HepG2 (cell line): Measurements from ENCODE around the gene ALOXE3. TPM values are rescaled to one million over a fixed set of nuclear protein-coding genes. Genes with fewer than 3 reads are reported as not detected.

Source experiments
- ATAC-seq: fragments of 200-7000 bp; cut with Tn5 transposase; 3 replicates; pipeline ENCODE4 v1.9.1; 2020; ENCODE audit warnings: mild to moderate bottlenecking, moderate library complexity
- BruUV-seq: library from RNA; stranded (reverse); fragments of 400-500 nt; replicated peaks from 2 replicates; lab custom pipeline; 2021; lab: Mats Ljungman, UMichigan
- CTCF ChIA-PET: fragments of 300-600 bp; formaldehyde crosslinking; extraction: SDS; loops from one replicate; lab custom pipeline; 2021; ENCODE audit warnings: low total read pairs, inconsistent platforms, low intra/inter-chr PET ratio; lab: Yijun Ruan, JAX
- POLR2A ChIA-PET: fragments of 350-600 bp; sonication (Branson Sonifier 250); formaldehyde crosslinking; loops from one replicate; lab custom pipeline; 2020; ENCODE audit warnings: antibody characterized with exemption, inconsistent platforms; lab: Yijun Ruan, JAX
- DNase-seq: peaks from one replicate; pipeline ENCODE4 v3.0.0-alpha.2; 2015; ENCODE audit warnings: low spot score
- FAIRE-seq: peaks from 3 replicates; lab custom pipeline; 2011; peaks lifted over from hg19 to GRCh38; lab: Jason Lieb, UNC
- H2AFZ ChIP-seq: one replicate; pipeline ENCODE4 v1.6.1; 2011; ENCODE audit warnings: low read length, inconsistent platforms
- H3K27ac ChIP-seq: fragments of 300-600 bp; 3 replicates; pipeline ENCODE4 v1.8.0; 2011; ENCODE audit warnings: mixed run types, mild to moderate bottlenecking, mixed read lengths, low read length, inconsistent platforms; ENCODE audit not compliant: insufficient read depth; ENCODE audit errors: extremely low read length
- H3K27me3 ChIP-seq, 2 experiments: fragments of 200-600 bp in 1 of 2; 2 replicates in 1 of 2; 3 replicates in 1 of 2; pipeline versions ENCODE4 v1.6.0 to v1.8.0; 2011; ENCODE audit warnings: low read length in 2 of 2, mild to moderate bottlenecking in 2 of 2, moderate library complexity in 2 of 2, inconsistent platforms in 1 of 2; ENCODE audit not compliant: insufficient read depth in 2 of 2, control insufficient read depth in 1 of 2
- H3K36me3 ChIP-seq, 2 experiments: fragments of 200-600 bp in 1 of 2; replicated peaks in 1 of 2; 2 replicates in 1 of 2; 3 replicates in 1 of 2; pipeline versions ENCODE4 v1.5.1 to v1.8.0; 2011; ENCODE audit warnings: low read length in 2 of 2, inconsistent platforms in 1 of 2; ENCODE audit not compliant: insufficient read depth in 2 of 2, control insufficient read depth in 1 of 2
- H3K4me1 ChIP-seq: 2 replicates; pipeline ENCODE4 v1.5.1; 2012; ENCODE audit warnings: low read length, inconsistent platforms; ENCODE audit not compliant: insufficient read depth
- H3K4me2 ChIP-seq: 2 replicates; pipeline ENCODE4 v1.6.0; 2011; ENCODE audit warnings: low read depth, low read length, inconsistent platforms
- H3K4me3 ChIP-seq, 3 experiments: fragments of 200-600 bp in 1 of 3; sonication (generic), shearing (Covaris generic) in 1 of 3; replicated peaks in 1 of 3; 2 replicates each; pipeline ENCODE4 v1.5.1; 2011 to 2016; ENCODE audit warnings: low read length in 3 of 3, inconsistent platforms in 2 of 3, low read depth in 2 of 3, mild to moderate bottlenecking in 2 of 3, control low read depth in 1 of 3, mixed read lengths in 1 of 3; ENCODE audit not compliant: insufficient read depth in 1 of 3
- H3K79me2 ChIP-seq: one replicate; pipeline ENCODE4 v1.6.1; 2011; ENCODE audit warnings: low read length, inconsistent platforms; ENCODE audit not compliant: insufficient read depth
- H3K9ac ChIP-seq: 2 replicates; pipeline ENCODE4 v1.6.0; 2011; ENCODE audit warnings: mild to moderate bottlenecking, low read depth, low read length, inconsistent platforms; ENCODE audit not compliant: insufficient read depth
- H3K9me3 ChIP-seq: 2 replicates; pipeline ENCODE4 v1.5.1; 2012; ENCODE audit warnings: mild to moderate bottlenecking, low read length
- H4K20me1 ChIP-seq: 2 replicates; pipeline ENCODE4 v1.6.0; 2011; ENCODE audit warnings: inconsistent platforms, mild to moderate bottlenecking, low read length, moderate library complexity; ENCODE audit not compliant: insufficient read depth
- CBX1 ChIP-seq: IDR thresholded peaks from one replicate; pipeline ENCODE4 v1.6.1; 2016; ENCODE audit warnings: antibody characterized with exemption, low read depth
- KAT2B ChIP-seq: fragments of 150-350 bp; IDR thresholded peaks from 2 replicates; pipeline ENCODE4 v1.6.1; 2014; ENCODE audit warnings: low read depth, low read length, borderline replicate concordance
- KDM1A ChIP-seq: IDR thresholded peaks from 2 replicates; pipeline ENCODE4 v1.6.1; 2016; ENCODE audit warnings: missing compliant biosample characterization
- MED8 ChIP-seq: sonication (generic); formaldehyde crosslinking; IDR thresholded peaks from 2 replicates; pipeline ENCODE4 v1.8.1; 2023; ENCODE audit warnings: mild to moderate bottlenecking, missing genetic modification reagents; ENCODE audit not compliant: insufficient replicate concordance
- POGZ ChIP-seq: sonication (generic); formaldehyde crosslinking; IDR thresholded peaks from 2 replicates; pipeline ENCODE4 v1.4.0; 2020; ENCODE audit warnings: mild to moderate bottlenecking, missing genetic modification reagents
- ZNF235 ChIP-seq: sonication (generic); formaldehyde crosslinking; IDR thresholded peaks from 2 replicates; pipeline ENCODE4 v1.8.1; 2023; ENCODE audit warnings: mild to moderate bottlenecking, missing genetic modification reagents, borderline replicate concordance
- ZNF652 ChIP-seq: IDR thresholded peaks from 2 replicates; pipeline ENCODE4 v1.6.1; 2016; ENCODE audit warnings: low read depth, borderline replicate concordance
- WGBS: methylation state at CpG from one replicate; pipeline ENCODE4 v1.1.6; 2017; ENCODE audit warnings: low lambda C conversion rate; 5-methylcytosine and 5-hydroxymethylcytosine counted together
- in situ Hi-C: cut with HindIII; loops from 2 replicates; pipeline ENCODE4 v1.10.0; 2017; ENCODE audit warnings: low pct_unique_long_range_greater_than_20kb; ENCODE audit not compliant: extremely low pct_ligation_motif_present
- intact Hi-C: fragments of 100-400 bp; cut with micrococcal nuclease; formaldehyde crosslinking; loops from one replicate; pipeline ENCODE4 v1.10.0; 2022; ENCODE audit not compliant: unreplicated experiment
- polyA plus RNA-seq, 8 experiments: library from polyadenylated mRNA; depleted of rRNA in 3 of 8; stranded (reverse) in 7 of 8; unstranded in 1 of 8; fragments of >200 nt; fragmentation: Illumina TruSeq in 4 of 8; extraction: Trizol in 4 of 8; gene quantifications; 2 replicates each; pipeline versions ENCODE4 v1.2.1 to v1.2.3, GENCODE V29; 2011 to 2016; ENCODE audit warnings: low read depth in 4 of 8, missing spikeins in 1 of 8, mixed read lengths in 1 of 8; ENCODE audit not compliant: insufficient read depth in 1 of 8
- total RNA-seq, 5 experiments: library from RNA; depleted of rRNA; stranded (reverse); fragments of >200 nt; fragmentation: Illumina TruSeq; extraction: Trizol; gene quantifications; 2 replicates each; pipeline ENCODE4 v1.2.3, GENCODE V29; 2016; ENCODE audit warnings: low read depth in 1 of 5
- TF ChIP-seq, protein P1 (sequence below): sonication (generic); formaldehyde crosslinking; IDR thresholded peaks from 2 replicates; pipeline ENCODE4 v1.5.1; 2020; ENCODE audit warnings: mild to moderate bottlenecking, missing genetic modification reagents, borderline replicate concordance
- TF ChIP-seq, protein P2 (sequence below), 2 experiments: fragments of 450-650 bp in 1 of 2; sonication (generic) in 1 of 2; formaldehyde crosslinking; IDR thresholded peaks; 2 replicates each; pipeline versions ENCODE4 v1.5.0 to v1.8.0; 2020 to 2022; ENCODE audit warnings: mild to moderate bottlenecking in 1 of 2, missing genetic modification reagents in 1 of 2
- TF ChIP-seq, protein P3 (sequence below): sonication (generic); formaldehyde crosslinking; IDR thresholded peaks from 2 replicates; pipeline ENCODE4 v1.4.0; 2020; ENCODE audit warnings: mild to moderate bottlenecking, low read depth, missing genetic modification reagents

ALOXE3 gene
- total and polyA plus RNA-seq, 2 of the 13 experiments (the other 11 are each of a cell fraction or from before 2014, with no cell fraction given): 0.07 TPM; not detected in 1

DNA sequence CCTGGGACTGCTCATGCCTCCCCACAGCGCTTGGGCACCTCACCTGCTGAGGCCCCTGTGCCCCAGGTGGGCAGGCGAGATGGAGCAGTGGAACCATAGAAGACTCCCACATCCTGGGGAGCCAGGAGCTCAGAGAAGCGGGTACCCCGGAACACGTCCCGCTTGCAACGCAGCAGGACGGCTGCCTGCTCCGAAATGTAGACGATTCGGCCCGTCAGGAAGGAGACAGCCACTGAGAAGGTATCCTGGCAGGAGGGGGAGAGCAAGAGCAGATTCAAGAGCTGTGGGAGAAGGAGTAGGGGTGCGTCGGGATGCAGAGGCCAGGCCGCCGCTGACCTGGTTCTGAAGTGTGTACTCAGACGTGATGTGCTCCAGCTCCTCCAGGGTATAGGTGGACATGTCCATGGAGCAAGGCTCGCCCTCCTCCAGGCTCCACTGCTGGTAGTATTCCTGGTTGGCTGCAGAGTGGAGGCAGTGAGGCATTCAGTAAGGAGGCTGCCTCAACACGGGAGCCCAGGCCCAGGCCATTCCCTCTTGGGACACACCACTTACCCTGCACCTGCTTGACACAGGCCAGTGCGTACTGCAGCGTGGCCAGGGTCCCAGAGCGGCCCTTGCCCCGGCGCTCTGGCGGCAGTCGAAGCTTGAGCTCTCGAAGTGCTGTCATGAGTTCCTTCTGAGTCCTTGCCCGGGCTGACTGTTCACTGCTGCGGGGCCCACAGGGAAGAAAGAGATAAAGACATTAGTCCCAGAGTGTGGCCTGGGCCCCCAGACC, 31.3 kb upstream of the ALOXE3 start:
- in situ Hi-C loops: no loop called here
- POLR2A ChIA-PET: no interaction called here

More for the DNA sequence above, 31.3 kb upstream of the ALOXE3 start:
- DNase-seq (no peak), FAIRE-seq (no peak), ATAC-seq (no peak)
- Histone ChIP-seq H3K27me3 (no peaks in the 10 kb centered on the region), H3K79me2 (peaks cover 4% of the 10 kb centered on the region), H3K36me3 (peaks cover 16 to 34% of the 10 kb centered on the region in 2 experiments; a peak in 4 of 5 replicates), H3K9me3 (no peaks in the 10 kb centered on the region), H4K20me1 (no peaks in the 10 kb centered on the region), H3K4me3 (no peak overlapping the region), H2AFZ (no peak overlapping the region), H3K9ac (no peak overlapping the region), H3K27ac (no peak overlapping the region), H3K4me1 (peaks cover 34% of the 10 kb centered on the region), H3K4me2 (no peak overlapping the region)
- intact Hi-C loops: loop anchor here (5.0 kb wide), 1 partner anchor 473 kb away; no protein-coding TSS in a partner anchor
- no peak for TF ChIP-seq MED8 (CRISPR knock-in tag)
- TF ChIP-seq ZNF652: no peak
- TF ChIP-seq CBX1: no peak
- TF ChIP-seq, protein P1, sequence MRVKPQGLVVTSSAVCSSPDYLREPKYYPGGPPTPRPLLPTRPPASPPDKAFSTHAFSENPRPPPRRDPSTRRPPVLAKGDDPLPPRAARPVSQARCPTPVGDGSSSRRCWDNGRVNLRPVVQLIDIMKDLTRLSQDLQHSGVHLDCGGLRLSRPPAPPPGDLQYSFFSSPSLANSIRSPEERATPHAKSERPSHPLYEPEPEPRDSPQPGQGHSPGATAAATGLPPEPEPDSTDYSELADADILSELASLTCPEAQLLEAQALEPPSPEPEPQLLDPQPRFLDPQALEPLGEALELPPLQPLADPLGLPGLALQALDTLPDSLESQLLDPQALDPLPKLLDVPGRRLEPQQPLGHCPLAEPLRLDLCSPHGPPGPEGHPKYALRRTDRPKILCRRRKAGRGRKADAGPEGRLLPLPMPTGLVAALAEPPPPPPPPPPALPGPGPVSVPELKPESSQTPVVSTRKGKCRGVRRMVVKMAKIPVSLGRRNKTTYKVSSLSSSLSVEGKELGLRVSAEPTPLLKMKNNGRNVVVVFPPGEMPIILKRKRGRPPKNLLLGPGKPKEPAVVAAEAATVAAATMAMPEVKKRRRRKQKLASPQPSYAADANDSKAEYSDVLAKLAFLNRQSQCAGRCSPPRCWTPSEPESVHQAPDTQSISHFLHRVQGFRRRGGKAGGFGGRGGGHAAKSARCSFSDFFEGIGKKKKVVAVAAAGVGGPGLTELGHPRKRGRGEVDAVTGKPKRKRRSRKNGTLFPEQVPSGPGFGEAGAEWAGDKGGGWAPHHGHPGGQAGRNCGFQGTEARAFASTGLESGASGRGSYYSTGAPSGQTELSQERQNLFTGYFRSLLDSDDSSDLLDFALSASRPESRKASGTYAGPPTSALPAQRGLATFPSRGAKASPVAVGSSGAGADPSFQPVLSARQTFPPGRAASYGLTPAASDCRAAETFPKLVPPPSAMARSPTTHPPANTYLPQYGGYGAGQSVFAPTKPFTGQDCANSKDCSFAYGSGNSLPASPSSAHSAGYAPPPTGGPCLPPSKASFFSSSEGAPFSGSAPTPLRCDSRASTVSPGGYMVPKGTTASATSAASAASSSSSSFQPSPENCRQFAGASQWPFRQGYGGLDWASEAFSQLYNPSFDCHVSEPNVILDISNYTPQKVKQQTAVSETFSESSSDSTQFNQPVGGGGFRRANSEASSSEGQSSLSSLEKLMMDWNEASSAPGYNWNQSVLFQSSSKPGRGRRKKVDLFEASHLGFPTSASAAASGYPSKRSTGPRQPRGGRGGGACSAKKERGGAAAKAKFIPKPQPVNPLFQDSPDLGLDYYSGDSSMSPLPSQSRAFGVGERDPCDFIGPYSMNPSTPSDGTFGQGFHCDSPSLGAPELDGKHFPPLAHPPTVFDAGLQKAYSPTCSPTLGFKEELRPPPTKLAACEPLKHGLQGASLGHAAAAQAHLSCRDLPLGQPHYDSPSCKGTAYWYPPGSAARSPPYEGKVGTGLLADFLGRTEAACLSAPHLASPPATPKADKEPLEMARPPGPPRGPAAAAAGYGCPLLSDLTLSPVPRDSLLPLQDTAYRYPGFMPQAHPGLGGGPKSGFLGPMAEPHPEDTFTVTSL (CRISPR knock-in tag): no peak
- TF ChIP-seq POGZ (CRISPR knock-in tag): no peak
- TF ChIP-seq, protein P2, sequence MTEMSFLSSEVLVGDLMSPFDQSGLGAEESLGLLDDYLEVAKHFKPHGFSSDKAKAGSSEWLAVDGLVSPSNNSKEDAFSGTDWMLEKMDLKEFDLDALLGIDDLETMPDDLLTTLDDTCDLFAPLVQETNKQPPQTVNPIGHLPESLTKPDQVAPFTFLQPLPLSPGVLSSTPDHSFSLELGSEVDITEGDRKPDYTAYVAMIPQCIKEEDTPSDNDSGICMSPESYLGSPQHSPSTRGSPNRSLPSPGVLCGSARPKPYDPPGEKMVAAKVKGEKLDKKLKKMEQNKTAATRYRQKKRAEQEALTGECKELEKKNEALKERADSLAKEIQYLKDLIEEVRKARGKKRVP (CRISPR knock-in tag; IDR thresholded peaks at IDR 0.05): no peak
- TF ChIP-seq KAT2B: no peak
- no peak for TF ChIP-seq ZNF235
- TF ChIP-seq KDM1A (CRISPR knock-in tag): no peak
- TF ChIP-seq, protein P3, sequence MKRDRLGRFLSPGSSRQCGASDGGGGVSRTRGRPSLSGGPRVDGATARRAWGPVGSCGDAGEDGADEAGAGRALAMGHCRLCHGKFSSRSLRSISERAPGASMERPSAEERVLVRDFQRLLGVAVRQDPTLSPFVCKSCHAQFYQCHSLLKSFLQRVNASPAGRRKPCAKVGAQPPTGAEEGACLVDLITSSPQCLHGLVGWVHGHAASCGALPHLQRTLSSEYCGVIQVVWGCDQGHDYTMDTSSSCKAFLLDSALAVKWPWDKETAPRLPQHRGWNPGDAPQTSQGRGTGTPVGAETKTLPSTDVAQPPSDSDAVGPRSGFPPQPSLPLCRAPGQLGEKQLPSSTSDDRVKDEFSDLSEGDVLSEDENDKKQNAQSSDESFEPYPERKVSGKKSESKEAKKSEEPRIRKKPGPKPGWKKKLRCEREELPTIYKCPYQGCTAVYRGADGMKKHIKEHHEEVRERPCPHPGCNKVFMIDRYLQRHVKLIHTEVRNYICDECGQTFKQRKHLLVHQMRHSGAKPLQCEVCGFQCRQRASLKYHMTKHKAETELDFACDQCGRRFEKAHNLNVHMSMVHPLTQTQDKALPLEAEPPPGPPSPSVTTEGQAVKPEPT (CRISPR knock-in tag): no peak
- CTCF ChIA-PET: no interaction called here
- 96% methylated on average over 25 of the region's 29 CpGs for WGBS
- no TSS peak for BruUV-seq
